A172 (cell line): ENCODE data around the gene SOX4. TPM values are rescaled to one million over a fixed set of nuclear protein-coding genes. Genes with fewer than 3 reads are reported as not detected.

Experiments
- DNase-seq: peaks from one replicate; pipeline ENCODE4 v3.0.0-alpha.2; 2015; ENCODE audit warnings: low spot score
- total RNA-seq: library from RNA; depleted of rRNA; stranded (reverse); fragments of >200 nt; shearing (Covaris generic); gene quantifications from 2 replicates; pipeline ENCODE4 v1.2.3, GENCODE V29; 2014

SOX4 gene
- total RNA-seq, 1 experiment from 2014 or later: 8.8 TPM

DNA sequence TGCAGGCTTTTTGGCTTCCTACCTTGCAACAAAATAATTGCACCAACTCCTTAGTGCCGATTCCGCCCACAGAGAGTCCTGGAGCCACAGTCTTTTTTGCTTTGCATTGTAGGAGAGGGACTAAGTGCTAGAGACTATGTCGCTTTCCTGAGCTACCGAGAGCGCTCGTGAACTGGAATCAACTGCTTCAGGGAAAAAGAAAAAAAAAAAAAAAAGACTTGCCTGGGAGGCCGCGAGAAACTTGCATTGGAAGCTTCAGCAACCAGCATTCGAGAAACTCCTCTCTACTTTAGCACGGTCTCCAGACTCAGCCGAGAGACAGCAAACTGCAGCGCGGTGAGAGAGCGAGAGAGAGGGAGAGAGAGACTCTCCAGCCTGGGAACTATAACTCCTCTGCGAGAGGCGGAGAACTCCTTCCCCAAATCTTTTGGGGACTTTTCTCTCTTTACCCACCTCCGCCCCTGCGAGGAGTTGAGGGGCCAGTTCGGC is 420 bp downstream of the SOX4 start:
- peak; percentile 35 for DNase-seq

- DNase-seq: peak; percentile 25
Measured at GRCh38 chr6:21594416-21595281, 1.1 kb downstream of the SOX4 start.

GRCh38 chr6:21595285-21596144 is 2.0 kb downstream of the SOX4 start:
- no peak for DNase-seq

GRCh38 chr6:21596145-21596948 is 2.8 kb downstream of the SOX4 start:
- peak; percentile 37 for DNase-seq

- DNase-seq: peak; percentile 65
Measured at GRCh38 chr6:21596949-21597682, 3.6 kb downstream of the SOX4 start.

DNA sequence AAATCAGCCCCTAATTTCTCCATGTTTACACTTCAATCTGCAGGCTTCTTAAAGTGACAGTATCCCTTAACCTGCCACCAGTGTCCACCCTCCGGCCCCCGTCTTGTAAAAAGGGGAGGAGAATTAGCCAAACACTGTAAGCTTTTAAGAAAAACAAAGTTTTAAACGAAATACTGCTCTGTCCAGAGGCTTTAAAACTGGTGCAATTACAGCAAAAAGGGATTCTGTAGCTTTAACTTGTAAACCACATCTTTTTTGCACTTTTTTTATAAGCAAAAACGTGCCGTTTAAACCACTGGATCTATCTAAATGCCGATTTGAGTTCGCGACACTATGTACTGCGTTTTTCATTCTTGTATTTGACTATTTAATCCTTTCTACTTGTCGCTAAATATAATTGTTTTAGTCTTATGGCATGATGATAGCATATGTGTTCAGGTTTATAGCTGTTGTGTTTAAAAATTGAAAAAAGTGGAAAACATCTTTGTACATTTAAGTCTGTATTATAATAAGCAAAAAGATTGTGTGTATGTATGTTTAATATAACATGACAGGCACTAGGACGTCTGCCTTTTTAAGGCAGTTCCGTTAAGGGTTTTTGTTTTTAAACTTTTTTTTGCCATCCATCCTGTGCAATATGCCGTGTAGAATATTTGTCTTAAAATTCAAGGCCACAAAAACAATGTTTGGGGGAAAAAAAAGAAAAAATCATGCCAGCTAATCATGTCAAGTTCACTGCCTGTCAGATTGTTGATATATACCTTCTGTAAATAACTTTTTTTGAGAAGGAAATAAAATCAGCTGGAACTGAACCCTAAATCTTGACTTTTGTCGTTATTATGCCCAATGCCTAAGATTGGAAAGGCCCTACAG is 4.5 kb downstream of the SOX4 start:
- no peak for DNase-seq

GRCh38 chr6:21598674-21599023 is 5.1 kb downstream of the SOX4 start:
- DNase-seq: no peak

DNA sequence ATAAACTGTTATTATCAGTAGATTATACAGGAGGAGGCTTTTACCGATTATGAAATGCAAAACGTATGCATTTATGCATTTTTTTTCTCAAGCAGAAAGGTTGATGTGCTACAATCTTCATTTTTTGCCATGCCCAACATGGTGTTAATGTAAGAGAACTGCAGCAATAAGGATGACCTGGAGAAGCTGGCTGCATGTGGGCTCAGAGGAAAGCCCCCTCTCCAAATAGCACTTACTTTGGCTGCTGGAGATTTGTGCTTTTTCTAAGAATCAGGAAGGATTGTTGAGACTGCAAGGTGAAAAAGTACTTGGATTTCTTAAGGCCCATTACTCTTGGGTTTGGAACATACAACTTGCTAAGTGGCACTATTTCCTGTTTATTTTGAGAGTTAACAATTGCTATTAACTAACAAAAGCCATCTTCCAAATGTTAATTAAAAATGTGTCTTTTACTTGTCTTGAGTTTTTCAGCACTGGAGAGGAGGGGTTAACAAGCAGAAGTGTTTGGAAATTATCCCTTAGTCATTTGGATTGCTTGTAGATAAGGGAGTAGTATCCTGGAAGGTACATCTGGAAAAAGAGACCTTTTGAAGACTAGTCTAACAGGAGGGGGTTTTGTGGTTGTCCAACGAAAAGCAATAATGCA is 5.6 kb downstream of the SOX4 start:
- no peak for DNase-seq

DNA sequence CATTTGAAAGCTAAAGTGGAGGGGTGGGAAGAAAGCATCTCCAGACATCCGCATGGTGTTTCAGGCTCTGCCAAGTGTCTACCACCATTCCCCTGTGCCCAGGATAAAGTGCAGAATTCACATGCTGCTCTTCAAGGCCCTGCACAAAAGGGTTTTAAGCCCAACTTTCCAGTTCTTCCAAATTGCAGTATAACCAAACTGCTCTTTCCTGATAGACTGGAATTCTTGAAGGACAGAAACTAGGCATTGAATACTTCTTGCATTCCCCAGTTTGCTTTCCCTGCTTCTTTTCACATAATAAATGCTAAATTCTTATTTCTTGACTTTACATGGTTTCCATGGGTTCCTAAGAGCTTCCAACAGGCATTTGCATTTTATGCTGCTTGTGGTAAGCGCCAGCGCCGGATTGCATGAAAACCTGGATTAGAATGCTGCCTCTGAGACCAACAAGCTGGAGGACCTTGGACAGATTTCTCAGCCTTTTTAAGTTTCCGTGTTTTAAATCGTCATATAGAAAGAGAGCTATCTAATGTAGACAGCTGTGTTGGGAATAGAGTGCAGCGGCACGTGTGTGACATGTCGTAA is 7.9 kb downstream of the SOX4 start:
- DNase-seq: no peak

DNA sequence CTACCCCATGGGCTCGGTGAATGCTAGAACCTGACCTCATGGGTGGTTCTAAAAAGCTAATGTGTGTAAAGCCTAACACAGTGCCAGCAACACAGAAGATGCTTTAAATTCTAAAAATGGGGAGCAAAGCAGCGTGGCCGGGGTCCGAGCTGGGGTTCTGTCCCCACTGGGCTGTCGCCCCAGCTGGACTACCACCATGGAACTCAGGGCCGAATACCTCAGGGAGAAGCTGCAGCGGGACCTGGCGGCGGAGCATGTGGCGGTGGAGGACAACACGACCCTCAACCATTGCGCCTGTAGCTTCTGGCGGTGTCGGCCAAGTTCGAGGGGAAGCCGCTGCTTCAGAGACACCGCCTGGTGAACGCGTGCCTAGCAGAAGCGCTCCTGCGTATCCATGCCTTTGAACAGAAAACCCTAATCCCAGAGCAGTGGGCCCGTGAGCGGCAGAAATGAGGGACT is 8.4 kb downstream of the SOX4 start:
- DNase-seq: no peak

DNA sequence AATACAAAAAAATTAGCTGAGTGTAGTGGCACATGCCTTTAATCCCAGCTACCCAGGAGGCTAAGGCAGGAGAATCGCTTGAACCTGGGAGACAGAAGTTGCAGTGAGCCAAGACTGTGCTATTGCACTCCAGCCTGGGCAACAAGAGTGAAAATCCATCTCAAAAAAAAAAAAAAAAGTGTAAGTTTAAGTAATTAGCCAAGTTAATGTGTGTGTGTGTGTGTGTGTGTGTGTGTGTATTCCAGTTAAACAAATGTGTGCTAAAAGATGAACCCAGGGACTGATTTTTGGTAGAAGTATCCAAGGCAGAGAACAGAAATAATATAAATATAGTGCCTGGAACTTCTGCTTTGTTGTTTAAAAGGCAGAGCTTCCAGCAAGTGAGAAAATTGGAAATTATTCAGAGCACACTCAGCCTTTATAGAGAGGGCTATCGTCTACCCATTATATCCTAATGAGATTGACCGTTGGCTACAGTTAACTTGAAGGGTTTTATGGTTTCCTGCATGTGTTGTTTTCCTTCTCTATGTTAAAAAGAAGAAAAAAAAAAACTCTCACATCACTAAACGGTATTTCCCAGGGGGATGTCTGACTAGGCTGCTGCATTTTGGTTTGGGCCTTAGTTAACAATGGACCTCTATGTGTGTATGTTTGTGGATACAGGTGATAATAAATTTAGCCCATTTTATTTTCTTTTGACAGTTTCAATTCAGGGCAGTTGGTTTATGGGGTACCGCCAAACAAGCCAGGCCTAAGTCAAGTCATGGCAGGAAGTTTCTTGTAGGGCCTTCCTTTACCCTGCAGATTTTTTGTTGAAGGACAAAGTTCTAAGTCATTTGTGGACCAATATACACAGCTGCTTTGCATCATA is 9.8 kb downstream of the SOX4 start:
- no peak for DNase-seq

GRCh38 chr6:21604081-21604480 is 10.5 kb downstream of the SOX4 start:
- DNase-seq: no peak

GRCh38 chr6:21605166-21605565 is 11.6 kb downstream of the SOX4 start:
- DNase-seq: no peak

GRCh38 chr6:21608601-21609000 is 15.1 kb downstream of the SOX4 start:
- no peak for DNase-seq

DNA sequence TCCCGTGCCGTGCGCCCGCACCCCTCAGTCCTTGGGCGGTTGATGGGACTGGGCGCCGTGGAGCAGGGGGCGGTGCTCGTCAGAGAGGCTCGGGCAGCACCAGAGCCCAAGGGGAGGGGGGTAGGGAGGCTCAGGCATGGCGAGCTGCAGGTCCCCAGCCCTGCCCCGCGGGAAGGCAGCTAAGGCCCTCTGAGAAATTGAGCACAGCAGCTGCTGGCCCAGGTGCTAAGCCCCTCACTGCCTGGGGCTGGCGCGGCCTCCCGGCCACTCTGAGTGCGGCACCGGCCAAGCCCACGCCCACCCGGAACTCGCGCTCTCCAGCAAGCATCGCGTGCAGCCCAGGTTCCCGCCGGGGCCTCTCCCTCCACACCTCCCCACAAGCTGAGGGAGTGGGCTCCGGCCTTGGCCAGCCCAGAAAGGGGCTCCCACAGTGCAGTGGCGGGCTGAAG is 16.4 kb downstream of the SOX4 start:
- DNase-seq: no peak

GRCh38 chr6:21610341-21610740 is 16.8 kb downstream of the SOX4 start:
- DNase-seq: no peak

- DNase-seq: no peak
Measured at GRCh38 chr6:21611485-21611884, 17.9 kb downstream of the SOX4 start.
